Bronchial epithelial cell (primary cell): Measurements from ENCODE around the gene CDH13. TPM values are rescaled to one million over a fixed set of nuclear protein-coding genes. Genes with fewer than 3 reads are reported as not detected.
A peak's percentile ranks its signal among the peaks of the same experiment; 100 is the strongest.

Experiments used
- DNase-seq: peaks from one replicate; pipeline ENCODE4 v3.0.0-alpha.2; 2010; ENCODE audit warnings: low read depth
- FAIRE-seq: peaks from 2 replicates; lab custom pipeline; 2011; peaks lifted over from hg19 to GRCh38; lab: Jason Lieb, UNC
- H3K27me3 ChIP-seq: 2 replicates; pipeline ENCODE4 v1.5.1; 2011; ENCODE audit warnings: low read length; ENCODE audit not compliant: control insufficient read depth, insufficient read depth
- H3K36me3 ChIP-seq: 2 replicates; pipeline ENCODE4 v1.5.1; 2011; ENCODE audit warnings: low read length; ENCODE audit not compliant: control insufficient read depth, insufficient read depth
- H3K4me3 ChIP-seq: 2 replicates; pipeline ENCODE4 v1.5.1; 2011; ENCODE audit warnings: mild to moderate bottlenecking, low read depth, low read length, control low read depth
- total RNA-seq: library from RNA; depleted of rRNA; stranded (reverse); fragments of >200 nt; gene quantifications from 2 replicates; pipeline ENCODE4 v1.2.1, GENCODE V29; 2014
- TF ChIP-seq, protein P1 (sequence below): IDR thresholded peaks from 2 replicates; pipeline ENCODE4 v1.5.1; 2011; ENCODE audit warnings: mild to moderate bottlenecking, moderate library complexity, low read length, control low read depth, inconsistent platforms; ENCODE audit not compliant: insufficient read depth, severe bottlenecking

The CDH13 gene
- total RNA-seq, 1 donor from 2014 or later = 31.3 TPM

DNA sequence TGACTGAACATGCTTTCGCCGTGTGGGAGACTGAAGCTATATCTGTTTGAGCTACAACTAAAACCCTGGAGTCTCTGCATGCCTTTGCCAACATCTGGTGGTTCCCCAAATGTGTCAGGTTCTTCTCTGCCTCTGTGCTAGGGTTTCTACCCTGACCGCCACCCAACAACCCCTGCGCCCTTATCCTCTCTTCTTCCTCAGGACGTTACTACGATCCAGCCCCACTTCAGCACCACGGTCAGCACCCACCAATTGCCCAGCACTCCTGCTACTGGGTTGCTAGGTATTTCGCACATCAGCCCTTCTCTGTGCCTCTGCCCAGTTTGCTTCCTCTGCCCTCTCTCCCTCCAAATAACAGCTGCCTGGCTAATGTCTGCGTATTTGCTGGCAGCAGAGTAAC lies 1074.7 kb downstream of the CDH13 start:
- Histone ChIP-seq H3K4me3 (no peak overlapping the region), H3K36me3 (no peaks in the 10 kb centered on the region), H3K27me3 (no peaks in the 10 kb centered on the region)
- FAIRE-seq (no peak), DNase-seq (peak; percentile 23)
- TF ChIP-seq, protein P1, sequence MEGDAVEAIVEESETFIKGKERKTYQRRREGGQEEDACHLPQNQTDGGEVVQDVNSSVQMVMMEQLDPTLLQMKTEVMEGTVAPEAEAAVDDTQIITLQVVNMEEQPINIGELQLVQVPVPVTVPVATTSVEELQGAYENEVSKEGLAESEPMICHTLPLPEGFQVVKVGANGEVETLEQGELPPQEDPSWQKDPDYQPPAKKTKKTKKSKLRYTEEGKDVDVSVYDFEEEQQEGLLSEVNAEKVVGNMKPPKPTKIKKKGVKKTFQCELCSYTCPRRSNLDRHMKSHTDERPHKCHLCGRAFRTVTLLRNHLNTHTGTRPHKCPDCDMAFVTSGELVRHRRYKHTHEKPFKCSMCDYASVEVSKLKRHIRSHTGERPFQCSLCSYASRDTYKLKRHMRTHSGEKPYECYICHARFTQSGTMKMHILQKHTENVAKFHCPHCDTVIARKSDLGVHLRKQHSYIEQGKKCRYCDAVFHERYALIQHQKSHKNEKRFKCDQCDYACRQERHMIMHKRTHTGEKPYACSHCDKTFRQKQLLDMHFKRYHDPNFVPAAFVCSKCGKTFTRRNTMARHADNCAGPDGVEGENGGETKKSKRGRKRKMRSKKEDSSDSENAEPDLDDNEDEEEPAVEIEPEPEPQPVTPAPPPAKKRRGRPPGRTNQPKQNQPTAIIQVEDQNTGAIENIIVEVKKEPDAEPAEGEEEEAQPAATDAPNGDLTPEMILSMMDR = no peak

- DNase-seq = no peak
- H3K36me3 ChIP-seq = no peaks in the 10 kb centered on the region
- H3K4me3 ChIP-seq = no peak overlapping the region
- no peak for FAIRE-seq
- no peaks in the 10 kb centered on the region for H3K27me3 ChIP-seq
- TF ChIP-seq, protein P1 = no peak
Measured at GRCh38 chr16:83704656-83705055, 1077.9 kb downstream of the CDH13 start.

DNA sequence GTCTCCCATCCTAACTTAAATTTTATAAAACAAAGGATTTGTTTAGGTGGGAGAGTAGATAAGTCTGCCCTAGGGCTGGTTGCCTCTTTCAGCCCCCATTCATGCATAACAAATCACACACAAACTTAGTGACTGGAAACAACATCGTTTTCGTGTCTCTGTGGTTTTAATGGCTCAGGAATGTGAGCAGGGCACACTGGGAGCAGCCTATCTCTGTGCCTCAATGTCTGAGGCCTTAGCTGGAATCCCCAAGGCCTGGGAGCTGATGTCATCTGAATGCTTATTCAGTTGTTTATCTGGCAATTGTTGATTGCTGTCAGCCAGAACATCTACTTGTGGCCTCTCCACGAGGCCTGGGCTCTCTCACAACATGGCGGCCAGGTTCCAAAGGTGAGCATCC lies 1079.1 kb downstream of the CDH13 start:
- FAIRE-seq (no peak), DNase-seq (no peak)
- H3K36me3 ChIP-seq = no peaks in the 10 kb centered on the region
- TF ChIP-seq, protein P1 = no peak
- H3K27me3 ChIP-seq = no peaks in the 10 kb centered on the region
- H3K4me3 ChIP-seq = no peak overlapping the region

GRCh38 chr16:83706394-83706793 lies 1079.6 kb downstream of the CDH13 start:
- TF ChIP-seq, protein P1 = no peak
- Histone ChIP-seq H3K4me3 (no peak overlapping the region), H3K36me3 (no peaks in the 10 kb centered on the region), H3K27me3 (no peaks in the 10 kb centered on the region)
- peak; percentile 36 for DNase-seq
- FAIRE-seq = peak; percentile 28

GRCh38 chr16:83711069-83711468 lies 1084.3 kb downstream of the CDH13 start:
- H3K4me3 ChIP-seq = no peak overlapping the region
- TF ChIP-seq, protein P1 = no peak
- no peaks in the 10 kb centered on the region for H3K27me3 ChIP-seq
- no peaks in the 10 kb centered on the region for H3K36me3 ChIP-seq
- FAIRE-seq = no peak
- DNase-seq = no peak

- H3K27me3 ChIP-seq = no peaks in the 10 kb centered on the region
- TF ChIP-seq, protein P1 = no peak
Measured at GRCh38 chr16:83713597-83713996, 1086.8 kb downstream of the CDH13 start.

More at GRCh38 chr16:83713597-83713996, 1086.8 kb downstream of the CDH13 start:
- Histone ChIP-seq H3K36me3 (no peaks in the 10 kb centered on the region), H3K4me3 (no peak overlapping the region)
- peak; percentile 13 for FAIRE-seq
- DNase-seq = no peak
